Lower lobe of right lung (tissue), 2 donors: ENCODE data around the gene SP140. TPM values are rescaled to one million over a fixed set of nuclear protein-coding genes. Genes with fewer than 3 reads are reported as not detected.

Source experiments
- ATAC-seq, 2 donors: fragments of 200-7000 bp; cut with Tn5 transposase; one replicate each; pipeline ENCODE4 v1.9.1; 2020 to 2022; ENCODE audit warnings: mild to moderate bottlenecking in 2 of 2, moderate library complexity in 2 of 2
- DNase-seq: peaks from one replicate; pipeline ENCODE4 v3.0.0-alpha.2; 2020
- H3K27ac ChIP-seq: fragments of 200-600 bp; one replicate; pipeline ENCODE4 v1.8.0; 2022
- H3K27me3 ChIP-seq: fragments of 200-600 bp; one replicate; pipeline ENCODE4 v1.8.0; 2022; ENCODE audit warnings: low read depth
- H3K36me3 ChIP-seq: fragments of 200-600 bp; one replicate; pipeline ENCODE4 v1.8.0; 2022; ENCODE audit warnings: mild to moderate bottlenecking
- H3K4me1 ChIP-seq: fragments of 200-600 bp; one replicate; pipeline ENCODE4 v1.8.0; 2022
- H3K4me3 ChIP-seq: fragments of 200-600 bp; one replicate; pipeline ENCODE4 v1.8.0; 2022; ENCODE audit warnings: mild to moderate bottlenecking
- H3K9me3 ChIP-seq: fragments of 200-600 bp; one replicate; pipeline ENCODE4 v1.8.0; 2022
- CTCF ChIP-seq: fragments of 200-600 bp; IDR thresholded peaks from one replicate; pipeline ENCODE4 v1.8.0; 2022; ENCODE audit warnings: antibody characterized with exemption, mild to moderate bottlenecking
- intact Hi-C: fragments of 100-400 bp; cut with DNase I; formaldehyde crosslinking; loops from one replicate; pipeline ENCODE4 v1.11.0; 2022
- total RNA-seq: library from RNA; stranded (reverse); fragmentation: NEBNext Ultra II Directional; extraction: Animal tissue kit (Norgen Biotek cat#: 25700); gene quantifications from one replicate; pipeline ENCODE4 v1.2.1, GENCODE V29; 2021
- donor health status: DM: no; HTN: yes; CAD: no; lungs with severe emphysema.

Gene SP140
- total RNA-seq, 1 donor from 2014 or later, result 15.0 TPM

GRCh38 chr2:230234122-230234722 lies 8.7 kb downstream of the SP140 start:
- ATAC-seq, result no peak
- Histone ChIP-seq H3K36me3 (no peaks in the 10 kb centered on the region), H3K4me3 (no peak overlapping the region), H3K9me3 (no peaks in the 10 kb centered on the region), H3K27me3 (no peaks in the 10 kb centered on the region), H3K4me1 (no peaks in the 10 kb centered on the region), H3K27ac (no peak overlapping the region)
- DNase-seq, result no peak
- intact Hi-C loops, result no loop called here
- no peak for TF ChIP-seq CTCF

GRCh38 chr2:230234845-230235244 lies 9.3 kb downstream of the SP140 start:
- DNase-seq (no peak), ATAC-seq (no peak)
- no peak overlapping the region for H3K27ac ChIP-seq
- no peaks in the 10 kb centered on the region for H3K4me1 ChIP-seq
- H3K4me3 ChIP-seq, result no peak overlapping the region
- no peaks in the 10 kb centered on the region for H3K27me3 ChIP-seq
- no peak for TF ChIP-seq CTCF
- H3K9me3 ChIP-seq, result no peaks in the 10 kb centered on the region
- H3K36me3 ChIP-seq, result no peaks in the 10 kb centered on the region
- intact Hi-C loops, result no loop called here

- H3K27ac ChIP-seq, result no peak overlapping the region
- no peak overlapping the region for H3K4me3 ChIP-seq
- DNase-seq, result no peak
- intact Hi-C loops, result no loop called here
- no peaks in the 10 kb centered on the region for H3K4me1 ChIP-seq
- H3K9me3 ChIP-seq, result no peaks in the 10 kb centered on the region
- no peak for TF ChIP-seq CTCF
- ATAC-seq, result no peak
- H3K36me3 ChIP-seq, result no peaks in the 10 kb centered on the region
- H3K27me3 ChIP-seq, result no peaks in the 10 kb centered on the region
These were observed 18.7 kb downstream of the SP140 start for GRCh38 chr2:230244211-230244610.

GRCh38 chr2:230246206-230246605 lies 20.7 kb downstream of the SP140 start:
- no peaks in the 10 kb centered on the region for H3K27me3 ChIP-seq
- intact Hi-C loops, result no loop called here

GRCh38 chr2:230250231-230250630 lies 24.7 kb downstream of the SP140 start:
- Histone ChIP-seq H3K27ac (no peak overlapping the region), H3K4me1 (no peaks in the 10 kb centered on the region), H3K27me3 (no peaks in the 10 kb centered on the region), H3K9me3 (no peaks in the 10 kb centered on the region), H3K36me3 (no peaks in the 10 kb centered on the region), H3K4me3 (no peak overlapping the region)
- ATAC-seq, result no peak
- intact Hi-C loops, result no loop called here
- TF ChIP-seq CTCF, result no peak
- no peak for DNase-seq

More at GRCh38 chr2:230246206-230246605, 20.7 kb downstream of the SP140 start:
- no peak for ATAC-seq
- no peak for TF ChIP-seq CTCF
- DNase-seq, result no peak
- Histone ChIP-seq H3K4me1 (no peaks in the 10 kb centered on the region), H3K4me3 (no peak overlapping the region), H3K9me3 (no peaks in the 10 kb centered on the region), H3K36me3 (no peaks in the 10 kb centered on the region), H3K27ac (no peak overlapping the region)
